Measurements from ENCODE around the gene ST8SIA5.
"Not testable (repeated sequence)": the region's sequence is repeated elsewhere in the genome, so short reads cannot be mapped to it uniquely, and the experiment has no call there.

The ST8SIA5 gene, protein sequence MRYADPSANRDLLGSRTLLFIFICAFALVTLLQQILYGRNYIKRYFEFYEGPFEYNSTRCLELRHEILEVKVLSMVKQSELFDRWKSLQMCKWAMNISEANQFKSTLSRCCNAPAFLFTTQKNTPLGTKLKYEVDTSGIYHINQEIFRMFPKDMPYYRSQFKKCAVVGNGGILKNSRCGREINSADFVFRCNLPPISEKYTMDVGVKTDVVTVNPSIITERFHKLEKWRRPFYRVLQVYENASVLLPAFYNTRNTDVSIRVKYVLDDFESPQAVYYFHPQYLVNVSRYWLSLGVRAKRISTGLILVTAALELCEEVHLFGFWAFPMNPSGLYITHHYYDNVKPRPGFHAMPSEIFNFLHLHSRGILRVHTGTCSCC

DNA sequence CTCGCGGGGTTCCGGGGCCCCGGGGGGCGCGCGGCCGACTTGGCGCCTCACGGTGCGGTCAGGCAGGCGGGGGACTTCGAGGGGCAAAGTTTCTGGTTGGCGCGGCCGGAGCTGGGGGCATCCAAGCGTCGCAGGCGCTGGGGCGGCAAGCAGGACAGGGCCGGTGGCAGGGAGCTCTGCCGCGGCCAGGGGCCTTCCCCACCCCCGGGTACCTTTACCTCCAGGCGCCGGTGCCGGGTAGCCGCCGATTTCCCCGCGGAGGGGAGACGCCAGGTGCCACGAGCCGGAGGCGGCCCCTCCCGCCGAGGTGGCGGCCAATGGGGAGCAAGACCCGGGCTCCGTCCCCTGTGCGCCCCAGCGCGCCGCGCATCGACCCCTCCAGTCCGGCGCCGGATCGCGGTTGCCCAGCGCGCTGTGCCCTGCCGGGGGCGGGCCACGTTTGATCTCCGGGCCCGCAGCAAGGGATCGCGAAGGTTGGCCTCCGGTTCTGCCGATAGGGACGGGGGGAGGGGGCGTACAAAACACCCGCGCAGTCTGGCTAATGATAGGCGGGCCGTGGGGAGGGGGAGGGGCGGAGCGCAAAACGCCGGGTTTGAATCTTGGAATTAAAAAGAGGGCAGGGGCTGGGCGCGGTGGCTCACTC lies at the start of gene ST8SIA5:
ST8SIA5 (minus strand) TSS at position 495 of the 643 bp plus-strand sequence. CDS start 545 bp downstream, outside the sequence.
- no peak for DNase-seq (ENCODE audit: low spot score)

DNA sequence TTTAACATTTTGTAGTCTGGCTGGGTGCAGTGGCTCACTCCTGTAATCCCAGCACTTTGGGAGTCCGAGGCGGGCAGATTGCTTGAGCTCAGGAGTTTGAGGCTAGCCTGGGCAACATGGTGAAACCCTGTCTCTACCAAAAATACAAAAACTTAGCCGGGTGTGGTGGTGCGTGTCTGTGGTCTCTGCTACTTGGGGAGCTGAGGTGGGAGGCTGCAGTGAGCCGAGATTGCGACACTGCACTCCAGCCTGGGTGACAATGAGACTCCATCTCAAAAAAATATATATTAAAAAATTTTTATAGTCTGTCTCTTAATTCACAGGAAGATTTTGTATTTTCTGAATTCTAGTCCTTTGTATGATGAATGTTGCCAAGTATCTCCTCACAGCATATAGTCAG lies 39.1 kb upstream of the ST8SIA5 start:
- not testable (repeated sequence) for DNase-seq (ENCODE audit: low spot score)

DNA sequence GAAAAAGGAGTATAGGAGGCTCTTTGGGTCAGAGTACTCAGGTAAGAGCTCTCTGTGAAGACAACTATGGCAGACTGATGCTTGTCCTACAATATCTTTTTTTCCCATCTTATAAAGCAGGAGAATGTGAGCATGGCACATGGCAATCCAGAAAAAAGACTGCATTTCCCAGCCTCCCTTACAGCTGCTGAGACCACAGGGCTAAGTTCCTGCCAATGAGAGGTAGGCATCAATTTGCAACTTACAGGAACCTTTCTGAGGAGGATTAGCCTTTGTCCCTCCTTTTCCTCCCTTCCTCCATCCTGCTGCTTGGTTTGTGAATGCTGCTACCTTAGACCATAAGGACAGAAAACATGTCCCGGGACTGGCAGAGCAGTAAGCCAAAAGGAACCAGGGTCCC lies 37.8 kb upstream of the ST8SIA5 start:
- DNase-seq (ENCODE audit: low spot score): no peak

DNA sequence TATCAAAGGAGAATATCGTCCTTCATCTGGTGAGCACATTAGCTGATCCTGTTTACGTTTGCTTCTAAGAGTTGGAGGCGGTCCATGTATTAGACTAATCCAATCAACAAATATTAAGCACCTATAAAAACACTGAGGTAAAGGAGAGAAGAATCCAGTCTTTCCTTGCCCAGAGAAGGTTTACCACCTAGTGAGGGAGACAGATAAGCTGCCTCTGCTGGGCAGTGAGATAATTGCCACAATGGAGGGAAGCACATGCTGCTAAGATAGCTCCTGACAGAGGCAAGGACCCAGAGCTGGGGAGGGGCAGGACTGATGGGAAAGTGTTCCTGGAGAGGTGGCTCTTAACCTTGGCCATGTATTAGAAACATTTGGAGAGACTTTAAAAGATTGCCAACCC lies 36.7 kb upstream of the ST8SIA5 start:
- DNase-seq (ENCODE audit: low spot score): no peak

DNA sequence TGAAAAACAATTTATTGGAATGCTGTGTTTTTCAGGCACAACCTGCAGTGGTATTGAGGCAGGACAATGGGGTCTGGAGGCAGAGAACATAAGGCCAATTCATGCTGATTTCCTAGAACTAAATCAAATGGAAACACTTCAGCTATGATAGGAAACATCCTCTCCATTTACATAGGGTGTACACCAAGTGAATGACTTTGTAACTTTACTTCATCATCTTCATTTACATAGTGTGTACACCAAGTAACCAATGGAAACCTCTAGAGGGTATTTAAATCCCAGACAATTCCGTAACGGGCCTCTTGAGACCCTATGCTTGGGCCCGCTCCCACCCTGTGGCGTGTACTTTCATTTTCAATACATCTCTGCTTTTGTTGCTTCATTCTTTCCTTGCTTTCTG lies 32.2 kb upstream of the ST8SIA5 start:
- no peak for DNase-seq (ENCODE audit: low spot score)

DNA sequence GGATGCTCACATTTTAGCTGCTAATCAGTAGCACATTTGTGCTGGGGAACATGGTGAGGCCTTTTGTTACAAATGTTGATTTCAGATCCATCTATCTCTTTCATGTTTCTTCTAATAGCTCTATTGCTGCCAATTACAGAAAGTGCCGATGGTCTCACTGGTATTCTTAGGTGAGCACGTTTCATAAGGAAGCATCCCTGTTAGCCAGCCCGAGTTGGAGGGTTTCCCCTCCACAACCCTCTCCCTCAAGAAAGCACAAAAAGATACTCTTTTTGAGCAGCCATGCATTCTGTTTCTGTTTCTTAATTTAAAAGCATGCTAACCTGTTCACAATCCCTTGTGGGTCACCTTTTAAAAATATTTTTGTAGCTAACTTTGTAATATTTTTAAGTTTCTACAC lies 30.8 kb upstream of the ST8SIA5 start:
- no peak for DNase-seq (ENCODE audit: low spot score)

DNA sequence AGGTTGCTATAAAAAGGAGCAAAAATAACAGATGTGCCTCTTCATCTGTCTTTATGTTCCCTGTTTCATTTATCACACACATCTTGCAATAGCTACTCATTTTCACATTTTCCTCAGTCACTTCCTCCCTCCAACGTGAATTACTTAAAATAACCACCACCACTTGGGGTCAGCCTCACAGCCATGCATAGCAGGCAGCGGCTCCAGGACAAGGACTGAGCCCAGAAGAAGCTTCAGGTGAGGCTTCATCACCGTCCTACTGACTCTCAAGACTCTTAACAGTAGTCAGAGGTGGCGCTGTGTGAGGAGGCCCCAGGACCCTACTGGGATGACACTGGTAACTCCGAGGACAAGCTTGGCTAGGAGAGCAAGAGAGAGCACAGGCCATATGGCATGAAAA lies 15.5 kb upstream of the ST8SIA5 start:
- no peak for DNase-seq (ENCODE audit: low spot score)

DNA sequence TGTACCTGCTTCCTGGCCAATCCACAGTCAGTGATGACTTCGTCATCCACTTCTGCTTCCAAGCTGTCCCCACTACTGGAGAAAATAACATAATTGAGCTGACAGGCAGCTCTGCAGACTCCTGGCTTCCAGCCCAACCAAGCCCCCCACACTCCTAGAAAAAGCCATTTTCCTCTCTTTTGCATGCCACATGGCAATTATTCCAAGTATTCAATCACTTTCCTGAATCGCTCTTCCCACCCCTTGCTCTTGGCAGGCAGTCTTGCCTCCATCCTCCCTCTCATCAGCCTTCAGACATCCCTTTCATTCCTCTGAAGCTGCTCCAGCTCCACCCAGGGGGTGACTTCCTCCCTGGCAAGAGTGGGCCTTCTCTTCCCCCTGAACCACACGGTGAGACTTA lies 14.3 kb upstream of the ST8SIA5 start:
- no peak for DNase-seq (ENCODE audit: low spot score)

DNA sequence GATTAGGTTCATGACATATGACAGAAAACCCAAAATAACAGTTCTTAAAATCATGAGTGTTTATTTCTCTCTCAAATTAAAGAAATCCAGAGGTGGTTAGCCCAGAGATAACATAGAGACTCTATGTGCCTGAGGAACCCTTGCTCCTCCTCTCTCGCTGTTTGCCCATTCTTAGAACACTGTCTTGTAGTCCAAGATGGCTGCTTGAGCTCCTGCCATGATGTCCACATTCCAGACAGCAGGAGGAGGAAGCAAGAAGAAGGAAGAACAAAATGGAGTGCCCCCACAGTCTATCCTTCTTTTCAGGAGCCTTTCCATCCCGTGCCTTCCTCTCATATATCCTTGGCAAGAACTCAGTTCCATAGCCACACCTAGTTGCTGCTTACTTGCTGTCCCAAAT lies 13.9 kb upstream of the ST8SIA5 start:
- no peak for DNase-seq (ENCODE audit: low spot score)

DNA sequence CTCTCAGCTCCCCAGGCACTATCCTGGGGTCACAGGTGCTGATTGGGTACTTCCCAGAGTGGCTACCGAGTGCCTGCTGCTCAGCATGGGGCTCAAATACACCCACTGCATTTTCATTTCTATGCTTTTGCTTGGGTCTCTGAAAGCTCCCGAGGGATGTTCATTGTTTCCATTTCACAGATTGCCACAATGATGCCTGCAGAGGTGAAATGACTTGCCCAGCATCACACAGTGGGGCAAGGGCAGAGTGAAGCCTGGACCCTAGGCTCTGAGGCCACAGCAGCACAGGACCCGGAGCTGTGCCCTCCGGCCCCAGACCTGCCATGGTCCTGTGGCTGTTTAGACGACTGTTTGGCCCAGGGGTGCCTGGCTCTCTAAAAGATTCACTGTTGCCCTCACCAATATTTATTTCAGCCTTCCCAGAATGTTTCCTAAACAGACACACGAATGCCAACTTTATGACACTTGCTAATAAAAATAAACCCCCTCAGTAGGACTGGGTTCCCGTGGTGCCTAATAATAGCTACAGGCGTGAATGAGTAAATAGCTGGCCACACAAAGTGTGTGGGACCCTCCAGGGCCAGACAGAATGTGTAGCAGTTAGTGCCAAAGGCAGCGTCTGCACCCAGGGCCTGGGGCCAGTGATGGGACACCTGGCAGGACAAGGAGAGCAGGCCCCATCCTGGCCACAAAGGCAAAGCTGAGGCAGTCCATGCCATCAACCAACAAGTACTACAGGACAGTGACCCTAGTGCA lies 11.5 kb upstream of the ST8SIA5 start:
- no peak for DNase-seq (ENCODE audit: low spot score)

DNA sequence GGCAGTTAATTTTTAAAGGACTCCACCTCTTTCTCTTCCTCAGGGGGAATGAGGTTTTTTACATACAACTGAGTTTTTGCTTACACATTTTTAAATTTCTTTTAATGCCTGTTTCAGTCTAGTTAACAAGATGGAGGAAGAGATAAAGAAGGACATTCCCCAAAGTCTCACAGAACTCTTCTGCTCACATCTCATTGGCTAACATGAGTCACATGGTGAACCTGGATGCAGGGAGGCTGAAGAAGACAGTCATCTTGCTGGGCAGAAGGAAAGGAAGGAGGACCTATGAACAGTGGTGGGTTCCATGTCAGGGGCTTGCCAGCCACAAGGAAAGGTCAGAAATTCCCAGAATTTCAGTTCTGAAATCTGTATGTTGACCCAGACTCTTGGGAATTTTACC lies 10.4 kb upstream of the ST8SIA5 start:
- DNase-seq (ENCODE audit: low spot score): no peak

DNA sequence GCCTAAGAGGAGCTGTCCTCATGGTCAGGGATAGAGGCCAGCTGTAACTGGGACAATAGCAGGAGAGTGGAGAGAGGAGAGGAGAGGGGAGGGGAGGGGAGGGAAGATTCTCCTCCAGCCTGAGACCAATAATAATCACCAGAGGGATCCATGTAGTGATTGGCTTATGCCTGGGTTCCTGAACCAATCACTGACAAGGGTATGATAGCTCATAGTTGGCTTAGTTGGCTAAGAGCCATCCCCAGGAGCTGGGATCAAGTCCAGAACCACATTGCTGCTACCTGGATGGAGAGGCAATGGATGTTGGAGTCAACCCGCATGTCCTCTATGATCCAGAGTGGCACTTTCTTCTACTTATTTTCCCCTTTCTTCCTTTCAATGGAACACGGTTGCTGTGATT lies 7.7 kb upstream of the ST8SIA5 start:
- no peak for DNase-seq (ENCODE audit: low spot score)

DNA sequence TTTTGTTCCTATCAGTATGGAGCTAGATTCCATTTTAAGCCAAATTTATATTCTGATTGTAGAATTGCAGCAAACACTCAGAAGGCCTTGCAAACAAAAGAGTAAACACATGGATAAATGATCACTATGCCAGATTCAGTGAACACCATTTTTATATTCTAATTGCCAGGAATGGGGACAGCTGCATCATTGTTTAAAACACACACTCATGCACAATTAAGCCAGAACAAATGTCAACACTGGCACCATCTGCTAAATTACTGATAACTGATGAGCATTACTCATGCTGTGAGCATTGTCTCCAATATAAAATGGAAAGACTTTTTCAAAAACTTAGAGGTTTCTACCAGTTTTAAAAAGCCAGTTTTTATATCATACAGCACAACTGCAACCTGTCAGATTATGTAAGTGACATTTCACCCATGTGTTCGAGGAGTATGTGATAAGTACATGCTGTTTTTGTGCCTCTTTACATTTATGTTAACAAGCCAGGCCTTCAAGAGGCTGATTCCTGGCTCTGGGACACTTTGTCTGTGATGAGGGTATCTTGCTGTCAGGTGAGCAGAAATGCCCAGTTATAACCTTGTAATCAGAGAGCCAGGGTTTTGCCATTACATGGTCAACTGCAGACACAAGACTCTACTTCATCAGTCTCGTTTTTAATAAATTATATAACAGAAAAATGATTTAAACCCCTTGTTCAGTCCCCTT lies 4.4 kb upstream of the ST8SIA5 start:
- no peak for DNase-seq (ENCODE audit: low spot score)

DNA sequence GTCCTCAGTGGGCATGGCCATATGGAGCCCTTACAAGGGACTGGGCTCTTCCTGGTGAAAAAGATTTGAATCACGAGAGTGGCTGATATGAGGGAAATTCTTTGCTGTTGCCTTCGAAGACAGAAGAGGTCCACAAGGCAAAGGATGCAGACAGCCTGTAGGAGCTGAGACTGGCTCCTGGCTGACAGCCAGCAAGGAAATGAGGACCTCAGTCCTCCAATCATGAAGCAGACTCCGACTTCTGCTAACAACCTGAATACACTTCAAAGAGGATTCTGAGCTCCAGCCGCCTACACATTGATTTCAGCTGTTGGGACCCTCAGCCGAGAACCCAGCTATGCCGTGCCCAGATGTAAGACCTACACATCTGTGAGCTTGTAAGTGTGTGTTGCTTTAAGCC lies 3.0 kb upstream of the ST8SIA5 start:
- no peak for DNase-seq (ENCODE audit: low spot score)

DNA sequence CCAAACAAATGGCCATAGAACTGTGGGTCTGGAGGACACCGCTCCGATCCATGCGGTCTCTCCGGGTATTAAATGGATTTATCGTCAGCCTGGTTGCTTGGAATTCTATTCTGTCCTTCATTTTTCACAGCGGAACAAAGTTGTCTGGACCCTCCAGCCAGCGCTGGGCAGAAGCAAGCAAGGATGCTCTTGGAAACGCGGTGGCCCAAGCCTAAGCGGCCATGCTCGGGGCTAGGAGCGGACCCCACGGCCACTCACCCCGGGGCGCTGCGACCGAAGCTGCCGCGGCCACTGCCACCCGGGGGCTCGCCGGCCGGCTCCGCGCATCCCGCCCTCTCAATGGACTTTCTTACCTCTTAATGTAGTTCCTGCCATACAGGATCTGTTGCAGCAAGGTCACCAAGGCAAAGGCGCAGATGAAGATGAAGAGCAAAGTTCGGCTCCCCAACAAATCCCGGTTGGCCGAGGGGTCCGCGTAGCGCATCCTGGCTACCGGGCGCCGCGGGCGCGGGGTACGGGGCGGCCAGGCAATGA lies 761 bp downstream of the ST8SIA5 start:
- no peak for DNase-seq (ENCODE audit: low spot score)

DNA sequence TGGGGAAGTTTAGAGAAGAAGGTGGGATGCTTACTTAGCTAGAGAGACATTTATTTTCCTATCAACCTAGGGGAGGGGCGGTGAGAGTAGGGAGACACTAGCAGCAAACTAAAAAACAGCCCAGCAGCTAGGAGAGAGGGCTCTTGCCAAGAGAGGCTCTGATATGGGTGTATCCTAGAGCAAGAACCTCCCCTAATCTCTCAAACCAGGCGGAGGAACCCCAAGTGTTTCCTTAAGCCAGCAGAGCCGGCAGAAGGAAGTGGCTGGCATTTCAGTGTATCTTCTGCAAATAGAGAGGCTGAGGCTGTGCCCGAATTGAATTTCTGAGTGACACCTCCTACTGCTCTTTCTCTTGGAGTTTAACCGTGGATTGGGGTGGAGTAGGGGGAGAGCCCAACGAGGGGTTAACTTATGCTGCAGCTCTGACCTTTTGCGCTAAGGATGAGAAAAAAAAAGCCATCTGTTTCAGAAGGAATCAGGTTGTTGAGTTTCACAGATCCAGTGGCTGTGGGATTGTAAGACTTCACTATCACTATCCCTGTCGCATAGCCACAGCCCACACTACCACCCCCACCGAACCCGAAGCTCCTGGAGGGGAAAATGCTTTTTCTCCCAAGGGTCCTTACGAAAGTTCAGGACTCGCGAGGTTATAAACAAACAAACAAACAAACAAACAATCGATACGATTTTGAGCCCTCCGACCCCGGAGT lies 1.4 kb downstream of the ST8SIA5 start:
- DNase-seq (ENCODE audit: low spot score): no peak

DNA sequence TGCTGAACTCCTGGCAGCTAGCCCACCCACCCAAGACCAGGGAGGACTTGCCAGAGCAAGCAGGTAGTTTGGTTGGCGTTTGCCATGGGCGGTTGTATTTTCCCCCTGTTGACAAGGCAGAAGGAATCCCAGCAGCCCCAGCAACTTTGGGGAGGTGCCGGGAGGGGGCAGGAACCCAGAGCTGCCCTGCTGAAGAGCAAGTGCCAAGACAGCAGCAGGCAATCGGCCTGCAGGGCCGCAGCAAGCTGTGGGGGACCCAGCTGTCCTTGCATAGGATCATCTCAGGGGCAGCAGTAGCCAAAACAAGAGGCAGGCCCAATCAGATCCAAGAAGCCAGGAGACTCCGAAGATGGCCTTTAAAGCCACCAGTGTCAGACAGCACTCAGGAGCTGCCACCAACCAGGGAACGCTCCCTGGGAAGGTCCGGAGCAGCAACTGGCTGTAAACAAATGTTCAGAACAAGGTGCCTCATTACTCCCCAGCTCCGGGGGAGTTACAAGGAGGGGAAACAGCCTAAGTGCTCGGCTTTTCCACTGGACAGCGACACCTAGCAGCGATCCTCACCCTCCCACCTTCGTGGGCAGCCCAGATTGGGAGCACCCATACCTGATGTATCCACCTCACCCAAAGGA lies 2.1 kb downstream of the ST8SIA5 start:
- DNase-seq (ENCODE audit: low spot score): no peak

DNA sequence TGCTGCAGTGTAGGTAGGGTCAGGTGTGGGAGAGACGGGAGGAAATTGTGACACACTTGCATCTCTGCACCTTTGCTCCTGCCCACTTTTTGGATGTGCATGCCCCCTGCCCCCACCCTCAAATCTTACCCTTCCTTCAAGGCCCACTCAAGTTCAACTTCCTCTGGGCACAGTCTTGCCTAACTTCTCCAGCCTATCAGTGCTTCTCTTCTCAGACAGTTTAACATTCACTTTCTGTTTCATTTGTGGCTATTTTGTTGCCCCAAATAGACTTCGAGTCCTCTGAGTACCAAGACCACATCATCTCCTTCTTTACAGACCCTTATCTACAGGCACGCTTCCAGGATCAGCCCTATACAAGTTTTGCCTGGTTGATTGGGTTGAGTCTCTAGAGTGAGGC lies 2.7 kb downstream of the ST8SIA5 start:
- DNase-seq (ENCODE audit: low spot score): no peak

DNA sequence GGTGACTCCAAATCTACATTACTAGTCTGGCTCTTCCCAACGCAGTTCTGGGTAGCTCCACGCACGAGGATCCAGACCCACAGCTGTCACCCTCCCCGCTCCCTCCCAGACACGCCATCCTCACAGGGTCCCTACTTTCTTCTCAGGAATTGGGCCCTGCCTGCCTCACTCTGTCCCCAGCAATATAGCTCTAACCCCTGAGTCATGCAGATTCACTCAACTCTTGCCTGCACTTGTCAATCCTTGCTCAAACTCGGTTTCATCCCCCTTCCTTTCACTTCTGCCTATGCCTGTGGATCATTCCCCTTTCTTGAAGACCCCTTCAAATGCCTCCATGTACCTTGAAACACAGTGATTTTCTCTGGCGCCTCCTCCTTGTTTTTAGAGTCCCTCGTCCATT lies 5.0 kb downstream of the ST8SIA5 start:
- DNase-seq (ENCODE audit: low spot score): no peak

DNA sequence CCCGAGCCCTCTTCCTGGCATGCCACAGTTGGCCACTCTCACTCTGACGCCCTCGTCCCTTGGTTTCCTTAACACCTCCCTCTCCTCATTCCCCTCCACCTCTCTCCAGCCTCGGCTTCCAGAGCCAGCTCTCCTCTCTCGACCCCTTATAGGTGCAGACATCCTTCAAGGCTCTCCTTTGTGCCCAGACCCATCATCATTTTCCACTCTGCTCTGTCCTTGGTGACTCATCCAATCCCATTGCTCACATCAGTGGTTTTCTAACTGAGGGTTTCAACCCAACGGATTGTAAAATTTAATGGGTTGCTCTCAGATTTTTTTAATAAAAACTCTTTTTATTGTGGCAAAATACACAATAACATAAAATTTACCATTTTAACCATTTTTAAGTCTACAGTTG lies 6.2 kb downstream of the ST8SIA5 start:
- DNase-seq (ENCODE audit: low spot score): no peak

DNA sequence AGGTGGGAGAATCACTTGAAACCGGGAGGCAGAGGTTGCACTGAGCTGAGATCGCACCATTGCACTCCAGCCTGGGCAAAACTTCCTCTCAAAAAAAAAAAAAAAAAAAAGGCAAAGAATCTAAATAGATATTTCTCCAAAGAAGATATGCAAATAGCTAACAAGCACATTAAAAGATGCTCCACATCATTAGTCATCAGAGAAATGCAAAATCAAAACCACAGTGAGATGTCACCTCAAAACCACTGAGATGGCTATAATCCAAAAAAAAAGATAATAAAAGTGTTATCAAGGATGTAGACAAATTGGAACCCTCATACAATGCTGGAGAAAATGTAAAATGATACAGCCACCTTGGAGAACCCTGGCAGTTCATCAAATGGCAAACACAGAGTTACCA lies 8.4 kb downstream of the ST8SIA5 start:
- no peak for DNase-seq (ENCODE audit: low spot score)

Data from GM03348 (cell line).